GM21360 (cell line): Measurements from ENCODE around the gene RSPH10B.
"Not testable (repeated sequence)": the region's sequence is repeated elsewhere in the genome, so short reads cannot be mapped to it uniquely, and the experiment has no call there.

Source experiments
- ATAC-seq: cut with Tn5 transposase; IDR thresholded peaks from one replicate; pipeline ENCODE4 v1.9.1; 2021; ENCODE audit warnings: mild to moderate bottlenecking, moderate library complexity; ENCODE audit not compliant: unreplicated experiment

The RSPH10B gene

GRCh38 chr7:5930290-5930689 is 40.2 kb downstream of the RSPH10B start:
- not testable (repeated sequence) for ATAC-seq

DNA sequence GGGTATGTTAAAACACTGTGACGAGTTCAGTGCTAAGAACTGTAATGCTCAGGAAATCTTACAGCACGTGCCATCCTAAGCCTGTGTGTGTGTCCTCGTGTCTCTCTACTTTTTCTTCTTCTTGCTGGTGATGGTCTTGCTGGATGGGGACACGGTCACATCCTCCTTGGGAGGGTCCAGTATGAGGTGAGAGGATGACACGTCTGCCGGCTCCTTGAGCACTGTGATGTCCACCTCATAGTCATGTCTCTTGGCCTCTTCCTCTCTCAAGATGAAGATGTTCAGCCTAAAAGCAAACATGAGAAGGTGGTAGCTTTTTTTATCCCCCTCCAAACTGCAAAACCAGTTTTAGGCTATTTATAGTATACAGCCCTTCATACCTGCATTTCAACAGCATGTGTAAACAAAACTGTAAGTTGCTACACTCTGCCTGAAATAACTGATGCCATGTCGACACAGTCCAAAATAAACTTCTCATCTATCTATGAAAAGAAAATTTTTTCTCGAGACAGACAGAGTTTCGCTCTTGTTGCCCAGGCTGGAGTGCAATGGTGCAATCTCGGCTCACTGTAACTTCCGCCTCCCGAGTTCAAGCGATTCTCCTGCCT is 44.1 kb downstream of the RSPH10B start:
- not testable (repeated sequence) for ATAC-seq

GRCh38 chr7:5924630-5925029 is 45.9 kb downstream of the RSPH10B start:
- not testable (repeated sequence) for ATAC-seq

DNA sequence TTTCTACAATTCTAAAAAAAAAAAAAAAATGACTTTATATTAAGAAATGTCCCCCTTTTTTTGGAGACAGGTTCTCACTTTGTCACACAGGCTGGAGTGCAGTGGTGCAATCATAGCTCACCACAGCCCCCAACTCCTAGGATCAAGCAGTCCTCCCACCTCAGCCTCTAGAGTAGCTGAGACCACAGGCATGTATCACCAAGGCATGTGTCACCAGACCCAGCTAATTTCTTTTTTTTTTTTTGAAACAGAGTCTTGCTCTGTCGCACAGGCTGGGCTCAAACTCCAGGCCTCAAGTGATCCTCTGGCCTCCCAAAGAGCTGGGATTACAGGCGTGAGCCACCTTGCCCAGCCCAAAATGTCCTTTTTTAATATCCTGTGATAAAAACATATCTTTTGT is 46.3 kb downstream of the RSPH10B start:
- ATAC-seq, result not testable (repeated sequence)

- not testable (repeated sequence) for ATAC-seq
Measured at GRCh38 chr7:5916529-5916928, 54.0 kb downstream of the RSPH10B start.

GRCh38 chr7:5908835-5909234 is 61.7 kb downstream of the RSPH10B start:
- ATAC-seq, result not testable (repeated sequence)

DNA sequence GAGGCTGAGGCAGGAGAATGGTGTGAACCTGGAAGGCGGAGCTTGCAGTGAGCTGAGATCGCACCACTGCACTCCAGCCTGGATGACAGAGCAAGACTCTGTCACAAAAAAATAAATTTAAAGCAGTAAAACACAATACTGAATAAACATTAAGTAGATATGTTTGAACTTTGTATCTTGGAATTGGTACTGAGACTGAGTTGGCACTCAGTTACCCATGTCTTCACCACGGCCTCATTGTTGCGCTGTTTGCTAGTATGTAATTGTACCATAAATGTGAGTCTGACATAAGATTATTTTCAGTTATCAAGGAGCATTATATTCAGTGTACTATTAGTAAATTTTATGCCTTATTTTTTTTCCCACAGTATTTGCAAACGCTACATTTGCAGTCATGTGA is 65.8 kb downstream of the RSPH10B start:
- not testable (repeated sequence) for ATAC-seq

DNA sequence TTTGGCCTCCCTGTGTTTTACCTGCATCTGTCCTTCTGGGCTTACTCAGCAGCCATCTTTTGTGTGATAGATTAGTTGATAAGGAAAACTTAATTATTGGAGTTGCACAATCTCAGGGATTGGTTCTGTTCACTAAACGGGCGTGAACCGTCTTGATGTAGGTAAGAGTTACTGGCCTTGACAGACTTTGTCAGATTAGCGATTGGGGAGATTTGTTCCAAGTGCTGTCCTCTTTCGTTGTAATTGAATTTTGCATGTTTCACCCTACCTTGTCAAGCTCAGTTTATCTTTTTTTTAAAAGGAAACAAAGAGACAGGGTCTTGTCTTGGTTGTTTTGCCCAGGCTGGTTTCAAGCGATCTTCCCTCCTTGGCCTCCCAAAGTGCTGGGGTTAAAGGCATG is 67.5 kb downstream of the RSPH10B start:
- ATAC-seq, result not testable (repeated sequence)

GRCh38 chr7:5898480-5899224 is 71.8 kb downstream of the RSPH10B start, which contains the start of gene CCZ1:
Gene CCZ1, plus strand, starts transcription at chr7:5898733. Its CDS starts 67 bp downstream, at chr7:5898800.
- peak; percentile 80 for ATAC-seq

- ATAC-seq, result not testable (repeated sequence)
Measured at GRCh38 chr7:5897369-5897919, 73.0 kb downstream of the RSPH10B start.

DNA sequence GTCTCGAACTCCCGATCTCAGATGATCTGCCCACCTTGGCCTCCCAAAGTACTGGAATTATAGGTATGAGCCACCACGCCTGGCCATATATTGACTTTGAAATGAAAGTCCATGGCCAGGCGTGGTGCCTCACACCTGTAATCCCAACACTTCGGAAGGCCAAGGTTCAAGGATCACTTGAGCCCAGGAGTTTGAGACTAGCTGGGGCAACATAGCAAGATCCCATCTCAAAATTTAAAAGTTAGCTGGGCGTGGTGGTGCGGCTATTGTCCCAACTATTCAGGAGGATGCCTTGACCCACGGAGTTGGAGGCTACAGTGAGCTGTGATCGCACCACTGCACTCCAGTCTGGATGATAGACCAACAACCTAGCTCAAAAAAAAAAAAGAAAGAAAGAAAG is 78.0 kb downstream of the RSPH10B start:
- ATAC-seq, result no peak

GRCh38 chr7:5890244-5890643 is 80.2 kb downstream of the RSPH10B start:
- ATAC-seq, result not testable (repeated sequence)

DNA sequence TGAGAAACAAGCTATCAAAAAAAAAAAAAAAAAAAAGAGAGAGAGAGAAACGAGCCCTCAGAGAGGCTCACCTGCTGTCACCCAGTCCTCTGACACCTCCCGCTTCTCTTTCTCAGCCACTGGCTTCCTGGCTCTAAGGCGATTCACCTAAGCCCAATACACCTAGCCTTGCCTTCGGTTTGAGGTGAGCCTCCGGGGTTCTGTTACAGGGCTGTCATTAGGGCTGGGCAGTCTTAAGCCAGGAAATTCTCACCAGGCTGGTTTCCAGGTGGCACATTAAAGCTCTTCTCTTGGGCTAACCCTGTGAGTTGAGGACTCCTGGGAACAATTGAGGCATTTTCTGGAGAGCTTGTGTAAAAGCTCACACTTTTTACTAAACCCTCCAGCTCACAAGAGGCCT is 82.5 kb downstream of the RSPH10B start:
- ATAC-seq, result not testable (repeated sequence)

DNA sequence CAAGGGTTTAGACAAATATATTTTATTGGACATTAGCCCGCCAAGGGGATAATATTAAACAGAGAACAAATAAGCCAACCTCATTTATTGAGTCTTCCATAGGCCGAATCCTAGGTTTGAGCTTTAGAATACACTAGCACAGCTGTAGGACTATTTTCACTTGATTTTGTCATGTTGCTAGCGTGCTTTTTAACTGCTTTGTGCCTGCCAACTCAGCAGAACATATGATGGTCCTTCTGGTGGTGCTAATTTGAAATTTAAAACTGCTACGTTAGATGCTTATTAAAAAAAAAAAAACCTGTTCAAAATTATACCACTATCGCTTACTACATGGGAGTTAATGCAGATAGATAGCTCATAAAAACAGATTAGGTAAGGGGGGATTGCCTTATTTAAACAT is 86.1 kb downstream of the RSPH10B start:
- ATAC-seq, result not testable (repeated sequence)

DNA sequence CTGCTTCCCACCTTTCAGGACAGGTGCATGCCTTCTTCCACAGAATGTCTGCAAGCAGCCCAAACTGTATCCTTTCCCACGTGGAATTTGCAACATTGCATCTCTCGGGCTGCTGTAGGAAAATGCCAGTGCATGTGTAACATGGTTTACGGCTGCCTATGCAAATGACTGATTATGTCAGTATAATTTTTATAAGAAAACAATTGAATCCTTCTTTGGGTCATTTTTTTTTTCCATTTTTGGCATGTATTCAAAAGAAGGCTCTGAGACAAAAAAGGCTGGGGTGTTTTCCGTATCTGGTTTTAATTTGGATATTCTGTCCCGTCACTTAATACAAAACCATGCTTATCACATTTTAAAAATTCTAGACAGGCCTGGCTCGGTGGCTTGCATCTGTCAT is 90.4 kb downstream of the RSPH10B start:
- not testable (repeated sequence) for ATAC-seq

- not testable (repeated sequence) for ATAC-seq
Measured at GRCh38 chr7:5879591-5879990, 90.9 kb downstream of the RSPH10B start.
